SK-N-SH (cell line): ENCODE data around the gene CSPG4.

Source experiments
- CHD2 ChIP-seq: fragments of 150-350 bp; IDR thresholded peaks from 2 replicates; pipeline ENCODE4 v1.6.1; 2018; ENCODE audit warnings: low read length; ENCODE audit not compliant: partially characterized antibody
- CTCF ChIP-seq: fragments of 200-600 bp; sonication (generic); IDR thresholded peaks from 2 replicates; pipeline ENCODE4 v1.6.1; 2017; ENCODE audit warnings: antibody characterized with exemption, mild to moderate bottlenecking, moderate library complexity
- EP300 ChIP-seq, 2 experiments: IDR thresholded peaks; 2 replicates each; pipeline versions ENCODE4 v1.4.0 to v1.6.1; 2012; ENCODE audit warnings: borderline replicate concordance in 1 of 2, low read depth in 1 of 2, low read length in 1 of 2
- EZH2phosphoT487 ChIP-seq: fragments of 200-600 bp; sonication (generic); IDR thresholded peaks from 2 replicates; pipeline ENCODE4 v1.6.1; 2017; ENCODE audit warnings: low read depth, mixed run types, mild to moderate bottlenecking, antibody characterized with exemption, moderate library complexity, borderline replicate concordance
- FOXJ3 ChIP-seq: sonication (generic); formaldehyde crosslinking; IDR thresholded peaks from 2 replicates; pipeline ENCODE4 v1.5.1; 2020; ENCODE audit warnings: mild to moderate bottlenecking, missing genetic modification reagents
- FOXM1 ChIP-seq: IDR thresholded peaks from 2 replicates; pipeline ENCODE4 v1.4.0; 2012; ENCODE audit warnings: low read depth, mild to moderate bottlenecking
- MXI1 ChIP-seq: IDR thresholded peaks from 2 replicates; pipeline ENCODE4 v1.6.1; 2012; ENCODE audit warnings: mild to moderate bottlenecking, low read depth, low read length, improper control_type of control experiment
- NRF1 ChIP-seq: IDR thresholded peaks from 2 replicates; pipeline ENCODE4 v1.6.1; 2012; ENCODE audit warnings: low read depth, mild to moderate bottlenecking, low read length
- RAD21 ChIP-seq: IDR thresholded peaks from 2 replicates; pipeline ENCODE4 v1.6.1; 2012; ENCODE audit warnings: mild to moderate bottlenecking, low read length
- RFX5 ChIP-seq: IDR thresholded peaks from 2 replicates; pipeline ENCODE4 v1.6.1; 2012; ENCODE audit warnings: mild to moderate bottlenecking, improper control_type of control experiment, low read length
- SMC3 ChIP-seq: IDR thresholded peaks from 2 replicates; pipeline ENCODE4 v1.6.1; 2012; ENCODE audit warnings: low read depth, low read length, improper control_type of control experiment
- TEAD4 ChIP-seq: IDR thresholded peaks from 2 replicates; pipeline ENCODE4 v1.4.0; 2012; ENCODE audit warnings: mild to moderate bottlenecking, borderline replicate concordance; ENCODE audit not compliant: insufficient read depth
- USF2 ChIP-seq: fragments of 150-350 bp; IDR thresholded peaks from 2 replicates; pipeline ENCODE4 v1.6.1; 2017; ENCODE audit warnings: antibody characterized with exemption, low read length, low read depth, borderline replicate concordance
- TF ChIP-seq, protein P1 (sequence below): IDR thresholded peaks from 2 replicates; pipeline ENCODE4 v1.6.1; 2012; ENCODE audit warnings: mild to moderate bottlenecking, low read depth, low read length, moderate library complexity

GRCh38 chr15:75693501-75694240 is 19.0 kb downstream of the CSPG4 start:
- TF ChIP-seq CTCF (no peak), USF2 (no peak), RAD21 (no peak), FOXM1 (no peak), EZH2phosphoT487 (no peak), TEAD4 (no peak), EP300 (IDR thresholded peaks at IDR 0.05; ENCODE audit: borderline replicate concordance in 1 of 2, low read depth in 1 of 2, low read length in 1 of 2) (no peak; a peak in 1 of 4 replicates), RFX5 (no peak), MXI1 (no peak), CHD2 (no peak), NRF1 (no peak), FOXJ3 (CRISPR knock-in tag) (no peak), SMC3 (no peak)
- TF ChIP-seq, protein P1, sequence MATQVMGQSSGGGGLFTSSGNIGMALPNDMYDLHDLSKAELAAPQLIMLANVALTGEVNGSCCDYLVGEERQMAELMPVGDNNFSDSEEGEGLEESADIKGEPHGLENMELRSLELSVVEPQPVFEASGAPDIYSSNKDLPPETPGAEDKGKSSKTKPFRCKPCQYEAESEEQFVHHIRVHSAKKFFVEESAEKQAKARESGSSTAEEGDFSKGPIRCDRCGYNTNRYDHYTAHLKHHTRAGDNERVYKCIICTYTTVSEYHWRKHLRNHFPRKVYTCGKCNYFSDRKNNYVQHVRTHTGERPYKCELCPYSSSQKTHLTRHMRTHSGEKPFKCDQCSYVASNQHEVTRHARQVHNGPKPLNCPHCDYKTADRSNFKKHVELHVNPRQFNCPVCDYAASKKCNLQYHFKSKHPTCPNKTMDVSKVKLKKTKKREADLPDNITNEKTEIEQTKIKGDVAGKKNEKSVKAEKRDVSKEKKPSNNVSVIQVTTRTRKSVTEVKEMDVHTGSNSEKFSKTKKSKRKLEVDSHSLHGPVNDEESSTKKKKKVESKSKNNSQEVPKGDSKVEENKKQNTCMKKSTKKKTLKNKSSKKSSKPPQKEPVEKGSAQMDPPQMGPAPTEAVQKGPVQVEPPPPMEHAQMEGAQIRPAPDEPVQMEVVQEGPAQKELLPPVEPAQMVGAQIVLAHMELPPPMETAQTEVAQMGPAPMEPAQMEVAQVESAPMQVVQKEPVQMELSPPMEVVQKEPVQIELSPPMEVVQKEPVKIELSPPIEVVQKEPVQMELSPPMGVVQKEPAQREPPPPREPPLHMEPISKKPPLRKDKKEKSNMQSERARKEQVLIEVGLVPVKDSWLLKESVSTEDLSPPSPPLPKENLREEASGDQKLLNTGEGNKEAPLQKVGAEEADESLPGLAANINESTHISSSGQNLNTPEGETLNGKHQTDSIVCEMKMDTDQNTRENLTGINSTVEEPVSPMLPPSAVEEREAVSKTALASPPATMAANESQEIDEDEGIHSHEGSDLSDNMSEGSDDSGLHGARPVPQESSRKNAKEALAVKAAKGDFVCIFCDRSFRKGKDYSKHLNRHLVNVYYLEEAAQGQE, result no peak
